Activated CD8-positive, alpha-beta memory T cell treated with anti-CD3 and anti-CD28 coated beads, Interleukin-2, amount 50 U/mL, for 24 hours (primary cell): ENCODE measurements around the gene C10orf95.
"Not testable (repeated sequence)": the region's sequence is repeated elsewhere in the genome, so short reads cannot be mapped to it uniquely, and the experiment has no call there.

ENCODE experiments used
- DNase-seq: peaks from one replicate; pipeline ENCODE4 v3.0.0-alpha.2; 2020; ENCODE audit errors: extremely low read depth

Gene C10orf95

GRCh38 chr10:102451105-102451969, at the start of gene C10orf95:
C10orf95 (minus strand) TSS chr10:102451543; CDS start chr10:102451093, 450 bp downstream.
- no peak for DNase-seq

GRCh38 chr10:102500686-102501085, 49.3 kb upstream of the C10orf95 start:
- DNase-seq: not testable (repeated sequence)

GRCh38 chr10:102499356-102499755, 48.0 kb upstream of the C10orf95 start:
- no peak for DNase-seq

- DNase-seq: no peak
Measured at GRCh38 chr10:102497545-102497944, 46.2 kb upstream of the C10orf95 start.

- no peak for DNase-seq
Measured at GRCh38 chr10:102493771-102494170, 42.4 kb upstream of the C10orf95 start.

GRCh38 chr10:102492983-102493382, 41.6 kb upstream of the C10orf95 start:
- DNase-seq: no peak

- no peak for DNase-seq
Measured at GRCh38 chr10:102492344-102492939, 41.1 kb upstream of the C10orf95 start.

GRCh38 chr10:102491136-102491535, 39.8 kb upstream of the C10orf95 start:
- no peak for DNase-seq

GRCh38 chr10:102485093-102485784, 33.9 kb upstream of the C10orf95 start:
- DNase-seq: no peak

GRCh38 chr10:102484021-102484420, 32.7 kb upstream of the C10orf95 start:
- DNase-seq: no peak

GRCh38 chr10:102480396-102480795, 29.1 kb upstream of the C10orf95 start:
- no peak for DNase-seq

- DNase-seq: no peak
Measured at GRCh38 chr10:102479651-102480050, 28.3 kb upstream of the C10orf95 start.

- DNase-seq: no peak
Measured at GRCh38 chr10:102476466-102477141, 25.3 kb upstream of the C10orf95 start.

GRCh38 chr10:102475451-102476040, 24.2 kb upstream of the C10orf95 start:
- no peak for DNase-seq

- DNase-seq: no peak
Measured at GRCh38 chr10:102473445-102474331, 22.3 kb upstream of the C10orf95 start.

GRCh38 chr10:102470579-102471546, 19.5 kb upstream of the C10orf95 start:
- DNase-seq: no peak

GRCh38 chr10:102468683-102469082, 17.3 kb upstream of the C10orf95 start:
- no peak for DNase-seq

- DNase-seq: no peak
Measured at GRCh38 chr10:102467971-102468438, 16.7 kb upstream of the C10orf95 start.

- no peak for DNase-seq
Measured at GRCh38 chr10:102467318-102467717, 16.0 kb upstream of the C10orf95 start.
